Left lobe of liver (tissue), 2 donors: ENCODE results near the gene NFATC3. TPM values are rescaled to one million over a fixed set of nuclear protein-coding genes. Genes with fewer than 3 reads are reported as not detected.
"Not testable (repeated sequence)": the region's sequence is repeated elsewhere in the genome, so short reads cannot be mapped to it uniquely, and the experiment has no call there.

Experiments
- ATAC-seq: fragments of 200-7000 bp; cut with Tn5 transposase; one replicate; pipeline ENCODE4 v1.9.1; 2020; ENCODE audit warnings: mild to moderate bottlenecking, moderate library complexity
- DNase-seq: peaks from one replicate; pipeline ENCODE4 v3.0.0-alpha.2; 2020; ENCODE audit warnings: low spot score
- total RNA-seq: library from RNA; stranded (reverse); gene quantifications from one replicate; pipeline ENCODE4 v1.2.1, GENCODE V29; 2021
- donor health status: DM: no; HTN: no; CAD: no; lungs with moderate emphysema.
- donor health status: DM: no; HTN: yes; CAD: no.

NFATC3 gene
- total RNA-seq, 1 donor from 2014 or later, result 27.6 TPM

- not testable (repeated sequence) for ATAC-seq, DNase-seq
Measured at GRCh38 chr16:68114939-68115338, 29.8 kb downstream of the NFATC3 start.

- no peak for ATAC-seq
- DNase-seq, result no peak
Measured at GRCh38 chr16:68115851-68116250, 30.7 kb downstream of the NFATC3 start.

GRCh38 chr16:68116256-68116867, 31.2 kb downstream of the NFATC3 start:
- DNase-seq (no peak), ATAC-seq (no peak)

- no peak for DNase-seq
- no peak for ATAC-seq
Measured at GRCh38 chr16:68117884-68118283, 32.7 kb downstream of the NFATC3 start.

GRCh38 chr16:68118954-68119353, 33.8 kb downstream of the NFATC3 start:
- DNase-seq, ATAC-seq: not testable (repeated sequence)

- DNase-seq, ATAC-seq: not testable (repeated sequence)
Measured at GRCh38 chr16:68120496-68120895, 35.3 kb downstream of the NFATC3 start.

GRCh38 chr16:68126395-68126794, 41.2 kb downstream of the NFATC3 start:
- DNase-seq (no peak), ATAC-seq (no peak)

- ATAC-seq (peak; percentile 89), DNase-seq (no peak)
Measured at GRCh38 chr16:68128577-68129305, 43.6 kb downstream of the NFATC3 start.

GRCh38 chr16:68130520-68130919, 45.4 kb downstream of the NFATC3 start:
- no peak for ATAC-seq
- no peak for DNase-seq

GRCh38 chr16:68131813-68132706, 46.9 kb downstream of the NFATC3 start:
- ATAC-seq, result no peak
- DNase-seq, result no peak

- DNase-seq, ATAC-seq: not testable (repeated sequence)
Measured at GRCh38 chr16:68133000-68133399, 47.8 kb downstream of the NFATC3 start.

GRCh38 chr16:68134644-68135043, 49.5 kb downstream of the NFATC3 start:
- no peak for ATAC-seq
- no peak for DNase-seq

- no peak for DNase-seq
- ATAC-seq, result no peak
Measured at GRCh38 chr16:68136515-68136914, 51.3 kb downstream of the NFATC3 start.

- DNase-seq (no peak), ATAC-seq (no peak)
Measured at GRCh38 chr16:68144008-68144407, 58.8 kb downstream of the NFATC3 start.

- DNase-seq (no peak), ATAC-seq (peak; percentile 76)
Measured at GRCh38 chr16:68146585-68146984, 61.4 kb downstream of the NFATC3 start.

GRCh38 chr16:68147444-68147843, 62.3 kb downstream of the NFATC3 start:
- ATAC-seq, result no peak

GRCh38 chr16:68149596-68149995, 64.4 kb downstream of the NFATC3 start:
- ATAC-seq, result no peak
- no peak for DNase-seq

More at GRCh38 chr16:68147444-68147843, 62.3 kb downstream of the NFATC3 start:
- DNase-seq, result no peak

- ATAC-seq (peak; percentile 19), DNase-seq (no peak)
Measured at GRCh38 chr16:68155425-68155824, 70.3 kb downstream of the NFATC3 start.

GRCh38 chr16:68162413-68162812, 77.2 kb downstream of the NFATC3 start:
- no peak for ATAC-seq
- DNase-seq, result no peak

GRCh38 chr16:68163275-68163674, 78.1 kb downstream of the NFATC3 start:
- DNase-seq, ATAC-seq: not testable (repeated sequence)

GRCh38 chr16:68166264-68166663, 81.1 kb downstream of the NFATC3 start:
- no peak for ATAC-seq

More at GRCh38 chr16:68166264-68166663, 81.1 kb downstream of the NFATC3 start:
- no peak for DNase-seq
